SU-DHL-6 (cell line): ENCODE results near the gene ZNF248.

Experiments
- H2AFZ ChIP-seq: fragments of 200-600 bp; sonication (generic); 2 replicates; pipeline ENCODE4 v1.6.1; 2014; ENCODE audit warnings: low read depth, mild to moderate bottlenecking, moderate library complexity, mixed read lengths, antibody characterized with exemption, low read length; ENCODE audit not compliant: severe bottlenecking
- H3F3A ChIP-seq: fragments of 200-600 bp; shearing (Covaris generic); 2 replicates; pipeline ENCODE4 v1.6.0; 2016; ENCODE audit warnings: antibody characterized with exemption, mild to moderate bottlenecking; ENCODE audit not compliant: insufficient read depth
- H3K27ac ChIP-seq: fragments of 200-600 bp; sonication (generic); 2 replicates; pipeline ENCODE4 v1.5.1; 2016; ENCODE audit warnings: low read depth, mild to moderate bottlenecking, low read length, moderate library complexity, mixed read lengths
- H3K27me3 ChIP-seq: fragments of 200-600 bp; sonication (generic), shearing (Covaris generic); 2 replicates; pipeline ENCODE4 v1.6.0; 2014; ENCODE audit warnings: mild to moderate bottlenecking, low read length
- H3K36me3 ChIP-seq: fragments of 200-600 bp; sonication (generic); 2 replicates; pipeline ENCODE4 v1.6.1; 2014; ENCODE audit warnings: mild to moderate bottlenecking, low read length, mixed read lengths
- H3K4me2 ChIP-seq: fragments of 300-600, 200-600 bp; shearing (Covaris generic), sonication (generic); 2 replicates; pipeline ENCODE4 v1.6.0; 2014; ENCODE audit warnings: low read length, low read depth, mild to moderate bottlenecking; ENCODE audit not compliant: poor library complexity, severe bottlenecking
- H3K4me3 ChIP-seq: fragments of 200-600 bp; sonication (generic); 2 replicates; pipeline ENCODE4 v1.5.1; 2014; ENCODE audit warnings: antibody characterized with exemption, low read length, mild to moderate bottlenecking, mixed read lengths; ENCODE audit not compliant: insufficient read depth, poor library complexity, severe bottlenecking
- H3K79me2 ChIP-seq: fragments of 200-600 bp; sonication (generic); 2 replicates; pipeline ENCODE4 v1.6.1; 2014; ENCODE audit warnings: mild to moderate bottlenecking, low read length, moderate library complexity; ENCODE audit not compliant: insufficient read depth
- H3K9ac ChIP-seq: fragments of 200-600 bp; sonication (generic); 2 replicates; pipeline ENCODE4 v1.7.0; 2014; ENCODE audit warnings: mild to moderate bottlenecking, low read length
- H3K9me2 ChIP-seq: fragments of 200-600 bp; sonication (generic); replicated peaks from 2 replicates; pipeline ENCODE4 v1.6.1; 2014; ENCODE audit warnings: low read length; ENCODE audit not compliant: insufficient read depth
- H3K9me3 ChIP-seq: fragments of 200-600 bp; sonication (generic); 2 replicates; pipeline ENCODE4 v1.6.1; 2014; ENCODE audit warnings: low read length, mixed read lengths; ENCODE audit not compliant: insufficient read depth
- H4K20me1 ChIP-seq: fragments of 200-600 bp; sonication (generic); 2 replicates; pipeline ENCODE4 v1.6.1; 2014; ENCODE audit warnings: low read depth, mild to moderate bottlenecking, antibody characterized with exemption, low read length, moderate library complexity, mixed read lengths
- CTCF ChIP-seq: fragments of 200-600 bp; sonication (generic); IDR thresholded peaks from one replicate; pipeline ENCODE4 v1.5.1; 2017; ENCODE audit warnings: antibody characterized with exemption, mild to moderate bottlenecking, low read length, moderate library complexity; ENCODE audit not compliant: insufficient read depth, poor library complexity, severe bottlenecking
- EZH2phosphoT487 ChIP-seq: fragments of 200-600 bp; sonication (generic), shearing (Covaris generic); conservative IDR thresholded peaks from 2 replicates; pipeline ENCODE4 v1.6.1; 2018; ENCODE audit warnings: mild to moderate bottlenecking, antibody characterized with exemption, low read length, moderate library complexity, mixed read lengths

The ZNF248 gene

GRCh38 chr10:37803269-37803668 lies 54.1 kb downstream of the ZNF248 start:
- H3K27me3 ChIP-seq: no peaks in the 10 kb centered on the region
- H3K4me2 ChIP-seq: no peak overlapping the region
- no peak overlapping the region for H3K9ac ChIP-seq
- no peak overlapping the region for H3K27ac ChIP-seq
- no peaks in the 10 kb centered on the region for H3K9me3 ChIP-seq
- H2AFZ ChIP-seq: no peak overlapping the region
- H3K79me2 ChIP-seq: no peaks in the 10 kb centered on the region
- TF ChIP-seq EZH2phosphoT487 (no peak), CTCF (no peak)
- no peak overlapping the region for H3K4me3 ChIP-seq
- no peaks in the 10 kb centered on the region for H3F3A ChIP-seq
- H3K9me2 ChIP-seq: no peaks in the 10 kb centered on the region
- H4K20me1 ChIP-seq: no peaks in the 10 kb centered on the region
- H3K36me3 ChIP-seq: no peaks in the 10 kb centered on the region

- Histone ChIP-seq H3K4me2 (no peak overlapping the region), H3K4me3 (no peak overlapping the region), H3K36me3 (peaks cover 6% of the 10 kb centered on the region; the same call in 1 of the 2 replicates), H3F3A (no peaks in the 10 kb centered on the region), H3K79me2 (no peaks in the 10 kb centered on the region), H3K27me3 (no peaks in the 10 kb centered on the region), H3K9ac (no peak overlapping the region), H3K27ac (no peak overlapping the region), H3K9me3 (no peaks in the 10 kb centered on the region), H4K20me1 (no peaks in the 10 kb centered on the region), H2AFZ (no peak overlapping the region), H3K9me2 (no peaks in the 10 kb centered on the region)
- no peak for TF ChIP-seq EZH2phosphoT487
- no peak for TF ChIP-seq CTCF
Observed at GRCh38 chr10:37801557-37801956, 55.9 kb downstream of the ZNF248 start.

- Histone ChIP-seq H4K20me1 (no peaks in the 10 kb centered on the region), H3F3A (no peaks in the 10 kb centered on the region), H3K79me2 (no peaks in the 10 kb centered on the region), H2AFZ (no peak overlapping the region), H3K36me3 (peaks cover 7% of the 10 kb centered on the region; the same call in 1 of the 2 replicates), H3K4me3 (no peak overlapping the region), H3K4me2 (no peak overlapping the region), H3K9me2 (no peaks in the 10 kb centered on the region), H3K27ac (no peak overlapping the region), H3K27me3 (no peaks in the 10 kb centered on the region), H3K9me3 (peaks cover 6% of the 10 kb centered on the region; the same call in 1 of the 2 replicates), H3K9ac (no peak overlapping the region)
- no peak for TF ChIP-seq CTCF
- no peak for TF ChIP-seq EZH2phosphoT487
Observed at GRCh38 chr10:37794305-37794976, 63.0 kb downstream of the ZNF248 start.
